Ishikawa (cell line): ENCODE measurements around the gene KNTC1.

ENCODE experiments used
- FOXM1 ChIP-seq: IDR thresholded peaks from 2 replicates; pipeline ENCODE4 v1.6.1; 2012; ENCODE audit warnings: low read depth, borderline replicate concordance
- RAD21 ChIP-seq: IDR thresholded peaks from 2 replicates; pipeline ENCODE4 v1.6.1; 2012; ENCODE audit warnings: low read depth
- YY1 ChIP-seq: IDR thresholded peaks from 2 replicates; pipeline ENCODE4 v1.6.1; 2012; ENCODE audit warnings: low read depth

DNA sequence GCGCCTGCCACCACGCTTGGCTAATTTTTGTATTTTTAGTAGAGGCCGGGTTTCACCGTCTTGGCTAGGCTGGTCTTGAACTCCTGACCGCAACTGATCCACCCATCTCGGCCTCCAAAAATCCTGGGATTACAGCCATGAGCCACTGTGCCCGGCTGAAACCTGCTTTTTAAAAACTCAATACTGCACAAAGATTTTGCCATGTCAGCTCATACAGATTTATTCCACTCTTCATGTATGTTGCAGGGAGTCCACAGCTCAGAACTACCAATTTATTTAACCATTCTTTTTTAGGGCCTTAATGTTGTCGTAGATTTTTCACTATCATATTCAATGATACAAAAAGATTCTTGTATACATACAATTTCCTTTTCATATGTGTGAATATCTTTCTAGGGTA, 46.3 kb upstream of the KNTC1 start:
- TF ChIP-seq FOXM1 = no peak
- TF ChIP-seq YY1 = no peak
- no peak for TF ChIP-seq RAD21
